A549 (cell line): Measurements from ENCODE around the gene UNC79. TPM values are rescaled to one million over a fixed set of nuclear protein-coding genes. Genes with fewer than 3 reads are reported as not detected.

Experiments used
- ATAC-seq, 2 experiments: fragments of 200-7000 bp in 1 of 2; fragments of >200 bp in 1 of 2; cut with Nextera tagmentation in 1 of 2; cut with Tn5 transposase in 1 of 2; 3 replicates each; pipeline versions ENCODE4 v1.8.0 to v1.9.1; 2018 to 2020; ENCODE audit warnings: mild to moderate bottlenecking in 1 of 2, moderate library complexity in 1 of 2
- CTCF ChIA-PET: fragments of 300-600 bp; sonication (Branson Sonifier 250); formaldehyde crosslinking; extraction: SDS; loops from one replicate; lab custom pipeline; 2021; ENCODE audit warnings: antibody characterized with exemption, inconsistent platforms; lab: Yijun Ruan, JAX
- POLR2A ChIA-PET: fragments of 350-600 bp; formaldehyde crosslinking; extraction: SDS; loops from one replicate; lab custom pipeline; 2021; ENCODE audit warnings: antibody characterized with exemption, inconsistent platforms; lab: Yijun Ruan, JAX
- DNase-seq, 2 experiments: peaks; one replicate each; pipeline versions ENCODE4 v3.0.0 to v3.0.0-alpha.2; 2011 to 2016; ENCODE audit warnings: low read depth in 1 of 2, low spot score in 1 of 2
- FAIRE-seq: peaks from 2 replicates; lab custom pipeline; 2011; peaks lifted over from hg19 to GRCh38; lab: Jason Lieb, UNC
- H3K27ac ChIP-seq, 2 experiments: fragments of >200 bp; sonication (Bioruptor Twin); formaldehyde crosslinking; 3 replicates each; pipeline ENCODE4 v1.5.1; 2016 to 2017
- H3K4me1 ChIP-seq: fragments of >200 bp; sonication (Bioruptor Twin); formaldehyde crosslinking; 3 replicates; pipeline ENCODE4 v1.6.1; 2016
- H3K4me2 ChIP-seq: fragments of >200 bp; sonication (Bioruptor Twin); formaldehyde crosslinking; 3 replicates; pipeline ENCODE4 v1.6.1; 2016
- H3K4me3 ChIP-seq: fragments of >200 bp; sonication (Bioruptor Twin); formaldehyde crosslinking; 3 replicates; pipeline ENCODE4 v1.5.1; 2016
- H3K9me3 ChIP-seq: fragments of >200 bp; sonication (Bioruptor Twin); formaldehyde crosslinking; 3 replicates; pipeline ENCODE4 v1.6.1; 2016
- BHLHE40 ChIP-seq: IDR thresholded peaks from 2 replicates; pipeline ENCODE4 v1.6.1; 2012; ENCODE audit warnings: low read depth, low read length, inconsistent platforms
- CBX2 ChIP-seq: fragments of 200-600 bp; sonication (generic); IDR thresholded peaks from 2 replicates; pipeline ENCODE4 v1.6.1; 2016; ENCODE audit warnings: low read depth, mild to moderate bottlenecking, borderline replicate concordance
- CBX8 ChIP-seq: fragments of 200-600 bp; sonication (generic); IDR thresholded peaks from 2 replicates; pipeline ENCODE4 v1.6.1; 2016
- CEBPB ChIP-seq, 2 experiments: fragments of >200 bp in 1 of 2; sonication (Bioruptor Twin) in 1 of 2; formaldehyde crosslinking in 1 of 2; IDR thresholded peaks; 2 replicates each; pipeline ENCODE4 v1.6.1; 2012 to 2016
- EHF ChIP-seq: fragments of 250-450 bp; sonication (Bioruptor Pico); IDR thresholded peaks from 2 replicates; pipeline ENCODE4 v1.5.0; 2020; ENCODE audit warnings: mild to moderate bottlenecking
- EP300 ChIP-seq, 2 experiments: fragments of >200 bp; sonication (Bioruptor Twin); formaldehyde crosslinking; IDR thresholded peaks; 2 replicates in 1 of 2; 3 replicates in 1 of 2; pipeline ENCODE4 v1.6.1; 2016 to 2017
- ESRRA ChIP-seq: fragments of 150-350 bp; IDR thresholded peaks from 2 replicates; pipeline ENCODE4 v1.6.1; 2014; ENCODE audit warnings: mild to moderate bottlenecking, low read length, borderline replicate concordance
- FOSL2 ChIP-seq, 2 experiments: fragments of 450-650 bp in 1 of 2; fragments of >200 bp in 1 of 2; sonication (Bioruptor Twin) in 1 of 2; formaldehyde crosslinking; IDR thresholded peaks; 2 replicates each; pipeline versions ENCODE4 v1.5.0 to v1.6.1; 2016 to 2020; ENCODE audit warnings: mild to moderate bottlenecking in 1 of 2, moderate library complexity in 1 of 2
- FOXS1 ChIP-seq: fragments of 250-450 bp; sonication (Bioruptor Pico); IDR thresholded peaks from 2 replicates; pipeline ENCODE4 v1.5.0; 2020; ENCODE audit warnings: mild to moderate bottlenecking, moderate library complexity
- HOXA7 ChIP-seq: fragments of 250-450 bp; sonication (Bioruptor Pico); IDR thresholded peaks from 2 replicates; pipeline ENCODE4 v1.5.0; 2020; ENCODE audit warnings: mild to moderate bottlenecking, moderate library complexity
- HOXB13 ChIP-seq: fragments of 250-450 bp; sonication (Bioruptor Pico); IDR thresholded peaks from 2 replicates; pipeline ENCODE4 v1.5.0; 2020; ENCODE audit warnings: low read depth, mild to moderate bottlenecking, moderate library complexity
- HOXB5 ChIP-seq: fragments of 250-450 bp; sonication (Bioruptor Pico); IDR thresholded peaks from 2 replicates; pipeline ENCODE4 v1.5.0; 2020; ENCODE audit warnings: mild to moderate bottlenecking, moderate library complexity
- KDM1A ChIP-seq: fragments of 200-600 bp; sonication (generic); IDR thresholded peaks from 2 replicates; pipeline ENCODE4 v1.6.1; 2016; ENCODE audit warnings: low read depth, mild to moderate bottlenecking
- KDM5A ChIP-seq: fragments of 200-600 bp; sonication (generic); IDR thresholded peaks from 2 replicates; pipeline ENCODE4 v1.6.1; 2016; ENCODE audit warnings: antibody characterized with exemption, mild to moderate bottlenecking
- MAFK ChIP-seq: fragments of 450-650 bp; IDR thresholded peaks from 2 replicates; pipeline ENCODE4 v1.6.1; 2014; ENCODE audit not compliant: partially characterized antibody
- NR3C1 ChIP-seq: fragments of >200 bp; sonication (Bioruptor Twin); formaldehyde crosslinking; IDR thresholded peaks from 3 replicates; pipeline ENCODE4 v1.6.1; 2017
- PHF8 ChIP-seq: fragments of 200-600 bp; sonication (generic); IDR thresholded peaks from 2 replicates; pipeline ENCODE4 v1.6.1; 2016; ENCODE audit warnings: low read depth, mild to moderate bottlenecking, antibody characterized with exemption, moderate library complexity, borderline replicate concordance
- RAD21 ChIP-seq, 2 experiments: fragments of >200 bp in 1 of 2; sonication (Bioruptor Twin) in 1 of 2; formaldehyde crosslinking in 1 of 2; IDR thresholded peaks in 1 of 2; conservative IDR thresholded peaks in 1 of 2; 2 replicates in 1 of 2; 3 replicates in 1 of 2; pipeline ENCODE4 v1.6.1; 2012 to 2018; ENCODE audit warnings: inconsistent platforms in 1 of 2
- RFX5 ChIP-seq: fragments of 450-650 bp; IDR thresholded peaks from 2 replicates; pipeline ENCODE4 v1.7.1; 2014; ENCODE audit warnings: antibody characterized with exemption, mild to moderate bottlenecking, moderate library complexity
- TFCP2L1 ChIP-seq: fragments of 250-450 bp; sonication (Bioruptor Pico); IDR thresholded peaks from 2 replicates; pipeline ENCODE4 v1.5.0; 2021; ENCODE audit warnings: mild to moderate bottlenecking
- ZFP36 ChIP-seq: fragments of 450-650 bp; IDR thresholded peaks from 2 replicates; pipeline ENCODE4 v1.6.1; 2014; ENCODE audit warnings: borderline replicate concordance; ENCODE audit not compliant: partially characterized antibody
- ZNF302 ChIP-seq: fragments of 250-450 bp; sonication (Bioruptor Pico); IDR thresholded peaks from 2 replicates; pipeline ENCODE4 v1.9.0; 2021; ENCODE audit warnings: inconsistent platforms, mild to moderate bottlenecking, moderate library complexity
- WGBS: methylation state at CpG from one replicate; pipeline ENCODE4 v1.1.6; 2017; ENCODE audit errors: missing lambda C conversion rate; 5-methylcytosine and 5-hydroxymethylcytosine counted together
- polyA plus RNA-seq, 4 experiments: library from polyadenylated mRNA; depleted of rRNA in 3 of 4; stranded (reverse); fragments of >200 nt; fragmentation: RNase III in 1 of 4; extraction: RNeasy Plus Mini Kit Qiagen cat#74134 plus additional on column Dnase treatment in 1 of 4; gene quantifications; 2 replicates in 3 of 4; 3 replicates in 1 of 4; pipeline ENCODE4 v1.2.3, GENCODE V29; 2011 to 2017
- TF ChIP-seq, protein P1 (sequence below): IDR thresholded peaks from 2 replicates; pipeline ENCODE4 v1.6.1; 2012
- TF ChIP-seq, protein P2 (sequence below): fragments of 200-600 bp; sonication (generic); IDR thresholded peaks from 2 replicates; pipeline ENCODE4 v1.6.1; 2016; ENCODE audit warnings: antibody characterized with exemption, mild to moderate bottlenecking, moderate library complexity
- TF ChIP-seq, protein P3 (sequence below): fragments of 250-450 bp; sonication (Bioruptor Pico); IDR thresholded peaks from 2 replicates; pipeline ENCODE4 v1.5.0; 2021; ENCODE audit warnings: mild to moderate bottlenecking, moderate library complexity, borderline replicate concordance
- TF ChIP-seq, protein P4 (sequence below): fragments of >200 bp; sonication (Bioruptor Twin); formaldehyde crosslinking; IDR thresholded peaks from 3 replicates; pipeline ENCODE4 v1.6.1; 2016

UNC79 gene
- polyA plus RNA-seq, 2 of the 4 experiments (the other 2 are of a cell fraction) = 0.01 TPM

DNA sequence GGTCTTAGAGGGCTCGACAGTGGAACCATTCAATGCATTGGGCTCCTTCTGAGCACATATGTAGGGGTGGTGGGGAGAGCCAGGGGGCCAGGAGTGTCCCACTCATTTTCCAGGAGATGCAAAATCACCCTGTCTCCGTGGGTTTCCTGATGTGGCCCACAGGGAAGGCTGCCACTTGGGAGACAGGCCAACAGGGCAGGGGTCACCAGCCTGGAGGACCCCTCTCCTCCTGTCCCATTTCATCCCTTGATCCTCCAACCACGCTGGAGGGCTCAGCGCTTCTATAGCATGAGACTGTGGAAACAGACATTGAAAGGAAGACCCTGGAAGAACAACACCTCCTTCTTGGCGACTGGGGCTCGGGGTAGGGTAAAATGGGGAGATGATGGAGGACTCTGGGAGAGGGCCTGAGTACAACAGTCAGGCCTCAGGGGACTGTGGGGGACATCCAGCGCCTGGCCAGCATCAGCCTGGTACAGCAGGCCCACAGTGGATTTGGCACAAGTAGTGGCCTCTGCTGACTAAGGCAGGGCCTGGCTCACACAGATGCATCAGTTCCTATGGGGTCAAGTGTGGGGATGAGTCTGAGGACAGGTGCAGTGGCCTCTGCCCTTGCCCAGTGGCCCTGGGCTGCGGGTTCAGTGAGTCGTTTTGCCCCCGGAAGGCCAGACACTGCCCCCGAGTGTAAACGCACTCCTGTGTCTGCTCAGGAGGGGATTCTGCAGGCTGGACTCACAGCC, 289.5 kb downstream of the UNC79 start:
- TF ChIP-seq KDM1A = no peak
- TF ChIP-seq, protein P1, sequence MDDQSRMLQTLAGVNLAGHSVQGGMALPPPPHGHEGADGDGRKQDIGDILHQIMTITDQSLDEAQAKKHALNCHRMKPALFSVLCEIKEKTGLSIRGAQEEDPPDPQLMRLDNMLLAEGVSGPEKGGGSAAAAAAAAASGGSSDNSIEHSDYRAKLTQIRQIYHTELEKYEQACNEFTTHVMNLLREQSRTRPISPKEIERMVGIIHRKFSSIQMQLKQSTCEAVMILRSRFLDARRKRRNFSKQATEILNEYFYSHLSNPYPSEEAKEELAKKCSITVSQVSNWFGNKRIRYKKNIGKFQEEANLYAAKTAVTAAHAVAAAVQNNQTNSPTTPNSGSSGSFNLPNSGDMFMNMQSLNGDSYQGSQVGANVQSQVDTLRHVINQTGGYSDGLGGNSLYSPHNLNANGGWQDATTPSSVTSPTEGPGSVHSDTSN = no peak
- TF ChIP-seq CBX2 = no peak
- no peak for TF ChIP-seq HOXA7
- no peak for TF ChIP-seq ZFP36
- no peak for TF ChIP-seq ZNF302 (CRISPR knock-in tag)
- TF ChIP-seq RFX5 = no peak
- no peak for TF ChIP-seq PHF8
- no peak for TF ChIP-seq HOXB13 (CRISPR knock-in tag)
- TF ChIP-seq, protein P2, sequence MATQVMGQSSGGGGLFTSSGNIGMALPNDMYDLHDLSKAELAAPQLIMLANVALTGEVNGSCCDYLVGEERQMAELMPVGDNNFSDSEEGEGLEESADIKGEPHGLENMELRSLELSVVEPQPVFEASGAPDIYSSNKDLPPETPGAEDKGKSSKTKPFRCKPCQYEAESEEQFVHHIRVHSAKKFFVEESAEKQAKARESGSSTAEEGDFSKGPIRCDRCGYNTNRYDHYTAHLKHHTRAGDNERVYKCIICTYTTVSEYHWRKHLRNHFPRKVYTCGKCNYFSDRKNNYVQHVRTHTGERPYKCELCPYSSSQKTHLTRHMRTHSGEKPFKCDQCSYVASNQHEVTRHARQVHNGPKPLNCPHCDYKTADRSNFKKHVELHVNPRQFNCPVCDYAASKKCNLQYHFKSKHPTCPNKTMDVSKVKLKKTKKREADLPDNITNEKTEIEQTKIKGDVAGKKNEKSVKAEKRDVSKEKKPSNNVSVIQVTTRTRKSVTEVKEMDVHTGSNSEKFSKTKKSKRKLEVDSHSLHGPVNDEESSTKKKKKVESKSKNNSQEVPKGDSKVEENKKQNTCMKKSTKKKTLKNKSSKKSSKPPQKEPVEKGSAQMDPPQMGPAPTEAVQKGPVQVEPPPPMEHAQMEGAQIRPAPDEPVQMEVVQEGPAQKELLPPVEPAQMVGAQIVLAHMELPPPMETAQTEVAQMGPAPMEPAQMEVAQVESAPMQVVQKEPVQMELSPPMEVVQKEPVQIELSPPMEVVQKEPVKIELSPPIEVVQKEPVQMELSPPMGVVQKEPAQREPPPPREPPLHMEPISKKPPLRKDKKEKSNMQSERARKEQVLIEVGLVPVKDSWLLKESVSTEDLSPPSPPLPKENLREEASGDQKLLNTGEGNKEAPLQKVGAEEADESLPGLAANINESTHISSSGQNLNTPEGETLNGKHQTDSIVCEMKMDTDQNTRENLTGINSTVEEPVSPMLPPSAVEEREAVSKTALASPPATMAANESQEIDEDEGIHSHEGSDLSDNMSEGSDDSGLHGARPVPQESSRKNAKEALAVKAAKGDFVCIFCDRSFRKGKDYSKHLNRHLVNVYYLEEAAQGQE = no peak
- TF ChIP-seq BHLHE40 = no peak
- TF ChIP-seq HOXB5 = no peak
- TF ChIP-seq RAD21 (conservative IDR thresholded peaks at IDR 0.05 in 1 of 2, IDR thresholded peaks at IDR 0.05 in 1 of 2) = no peak
- Histone ChIP-seq H3K27ac (no peak overlapping the region), H3K4me3 (no peak overlapping the region), H3K4me1 (no peaks in the 10 kb centered on the region), H3K9me3 (no peaks in the 10 kb centered on the region), H3K4me2 (no peak overlapping the region)
- DNase-seq = no peak
- WGBS = 28% methylated on average over 8 of the region's 12 CpGs
- ChIA-PET CTCF (no interaction called here), POLR2A (no interaction called here)
- FAIRE-seq = no peak
- no peak for ATAC-seq

DNA sequence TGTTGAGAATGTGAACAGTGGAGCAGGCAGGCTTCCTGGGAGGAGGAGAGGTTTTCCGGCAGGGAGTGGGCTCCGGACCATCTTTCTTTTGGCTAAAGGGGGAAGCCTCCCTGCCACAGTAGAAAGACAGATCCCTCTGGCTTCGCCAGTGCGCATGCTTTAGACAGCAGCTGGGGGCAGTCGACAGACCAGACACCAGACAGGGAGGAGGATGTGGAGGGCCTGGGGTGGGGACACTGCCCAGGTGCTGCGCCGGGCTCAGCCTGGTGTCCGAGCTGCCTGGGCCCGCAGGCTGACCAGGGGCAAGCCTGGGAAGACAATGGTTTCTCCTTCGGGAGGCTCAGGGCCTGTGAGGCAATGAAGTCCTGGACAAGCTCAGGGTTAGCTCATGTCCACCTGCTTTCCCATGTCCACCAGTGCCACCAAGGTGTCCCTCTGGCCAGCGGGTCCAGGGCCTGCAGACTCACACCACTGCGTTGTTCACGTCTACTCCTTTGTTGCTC, 290.3 kb downstream of the UNC79 start:
- TF ChIP-seq ZFP36 (no peak), FOXS1 (no peak), KDM1A (no peak), ESRRA (no peak), KDM5A (no peak), CEBPB (IDR thresholded peaks at IDR 0.05) (no peak), CBX8 (no peak), EHF (CRISPR knock-in tag) (no peak), FOSL2 (IDR thresholded peaks at IDR 0.05) (no peak), FOSL2 (CRISPR knock-in tag; IDR thresholded peaks at IDR 0.05) (no peak), TFCP2L1 (no peak), NR3C1 (no peak), EP300 (IDR thresholded peaks at IDR 0.05) (no peak), MAFK (no peak), HOXB13 (CRISPR knock-in tag) (no peak)
- TF ChIP-seq, protein P3, sequence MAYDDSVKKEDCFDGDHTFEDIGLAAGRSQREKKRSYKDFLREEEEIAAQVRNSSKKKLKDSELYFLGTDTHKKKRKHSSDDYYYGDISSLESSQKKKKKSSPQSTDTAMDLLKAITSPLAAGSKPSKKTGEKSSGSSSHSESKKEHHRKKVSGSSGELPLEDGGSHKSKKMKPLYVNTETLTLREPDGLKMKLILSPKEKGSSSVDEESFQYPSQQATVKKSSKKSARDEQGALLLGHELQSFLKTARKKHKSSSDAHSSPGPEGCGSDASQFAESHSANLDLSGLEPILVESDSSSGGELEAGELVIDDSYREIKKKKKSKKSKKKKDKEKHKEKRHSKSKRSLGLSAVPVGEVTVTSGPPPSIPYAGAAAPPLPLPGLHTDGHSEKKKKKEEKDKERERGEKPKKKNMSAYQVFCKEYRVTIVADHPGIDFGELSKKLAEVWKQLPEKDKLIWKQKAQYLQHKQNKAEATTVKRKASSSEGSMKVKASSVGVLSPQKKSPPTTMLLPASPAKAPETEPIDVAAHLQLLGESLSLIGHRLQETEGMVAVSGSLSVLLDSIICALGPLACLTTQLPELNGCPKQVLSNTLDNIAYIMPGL = no peak
- TF ChIP-seq, protein P4, sequence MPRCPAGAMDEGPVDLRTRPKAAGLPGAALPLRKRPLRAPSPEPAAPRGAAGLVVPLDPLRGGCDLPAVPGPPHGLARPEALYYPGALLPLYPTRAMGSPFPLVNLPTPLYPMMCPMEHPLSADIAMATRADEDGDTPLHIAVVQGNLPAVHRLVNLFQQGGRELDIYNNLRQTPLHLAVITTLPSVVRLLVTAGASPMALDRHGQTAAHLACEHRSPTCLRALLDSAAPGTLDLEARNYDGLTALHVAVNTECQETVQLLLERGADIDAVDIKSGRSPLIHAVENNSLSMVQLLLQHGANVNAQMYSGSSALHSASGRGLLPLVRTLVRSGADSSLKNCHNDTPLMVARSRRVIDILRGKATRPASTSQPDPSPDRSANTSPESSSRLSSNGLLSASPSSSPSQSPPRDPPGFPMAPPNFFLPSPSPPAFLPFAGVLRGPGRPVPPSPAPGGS = no peak
- POLR2A ChIA-PET = no interaction called here
- DNase-seq (no peak), ATAC-seq (no peak), FAIRE-seq (no peak)
- no peak overlapping the region for H3K4me2 ChIP-seq
- H3K27ac ChIP-seq = no peak overlapping the region
- CTCF ChIA-PET = no interaction called here
- no peaks in the 10 kb centered on the region for H3K9me3 ChIP-seq
- H3K4me3 ChIP-seq = no peak overlapping the region
- WGBS = 38% methylated on average over 13 of the region's 13 CpGs
- no peaks in the 10 kb centered on the region for H3K4me1 ChIP-seq
